GM21717 (cell line): ENCODE measurements around the gene GNG7.
"Not testable (repeated sequence)": the region's sequence is repeated elsewhere in the genome, so short reads cannot be mapped to it uniquely, and the experiment has no call there.

ENCODE experiments used
- ATAC-seq: cut with Tn5 transposase; IDR thresholded peaks from one replicate; pipeline ENCODE4 v1.9.1; 2021; ENCODE audit warnings: mild to moderate bottlenecking, moderate library complexity; ENCODE audit not compliant: unreplicated experiment

GNG7 gene

GRCh38 chr19:2519482-2519881 is 183.0 kb downstream of the GNG7 start:
- no peak for ATAC-seq

- ATAC-seq = not testable (repeated sequence)
These were observed 183.6 kb downstream of the GNG7 start for GRCh38 chr19:2518856-2519255.

- no peak for ATAC-seq
These were observed 184.5 kb downstream of the GNG7 start for GRCh38 chr19:2517881-2518601.

- no peak for ATAC-seq
These were observed 185.8 kb downstream of the GNG7 start for GRCh38 chr19:2516727-2517126.

- no peak for ATAC-seq
These were observed 187.4 kb downstream of the GNG7 start for GRCh38 chr19:2514981-2515518.

GRCh38 chr19:2512523-2513431 is 189.7 kb downstream of the GNG7 start:
- no peak for ATAC-seq

GRCh38 chr19:2511991-2512390 is 190.5 kb downstream of the GNG7 start:
- ATAC-seq = no peak

GRCh38 chr19:2511570-2511969 is 190.9 kb downstream of the GNG7 start:
- no peak for ATAC-seq

- no peak for ATAC-seq
These were observed 193.4 kb downstream of the GNG7 start for GRCh38 chr19:2509096-2509495.

GRCh38 chr19:2507109-2507508 is 195.4 kb downstream of the GNG7 start:
- ATAC-seq = no peak

GRCh38 chr19:2506656-2507055 is 195.8 kb downstream of the GNG7 start:
- not testable (repeated sequence) for ATAC-seq

GRCh38 chr19:2503521-2504109 is 198.9 kb downstream of the GNG7 start:
- no peak for ATAC-seq

GRCh38 chr19:2500841-2501261 is 201.6 kb downstream of the GNG7 start:
- ATAC-seq = no peak

- no peak for ATAC-seq
These were observed 202.3 kb downstream of the GNG7 start for GRCh38 chr19:2500156-2500555.

- ATAC-seq = no peak
These were observed 205.3 kb downstream of the GNG7 start for GRCh38 chr19:2497186-2497585.

- no peak for ATAC-seq
These were observed 206.7 kb downstream of the GNG7 start for GRCh38 chr19:2495651-2496316.

GRCh38 chr19:2495130-2495641 is 207.3 kb downstream of the GNG7 start:
- ATAC-seq = no peak

- ATAC-seq = no peak
These were observed 207.9 kb downstream of the GNG7 start for GRCh38 chr19:2494447-2495129.

GRCh38 chr19:2494084-2494446 is 208.4 kb downstream of the GNG7 start:
- no peak for ATAC-seq

GRCh38 chr19:2493448-2493847 is 209.0 kb downstream of the GNG7 start:
- not testable (repeated sequence) for ATAC-seq
